Endothelial cell of umbilical vein (primary cell): ENCODE data around the gene MAPK6. TPM values are rescaled to one million over a fixed set of nuclear protein-coding genes. Genes with fewer than 3 reads are reported as not detected.

ENCODE experiments used
- BruUV-seq: library from RNA; stranded (reverse); fragments of 400-500 nt; replicated peaks from 2 replicates; lab custom pipeline; 2021; lab: Mats Ljungman, UMichigan
- CTCF ChIA-PET: fragments of 300-600, 350-600 bp; sonication (Branson Sonifier 250); formaldehyde crosslinking; loops from one replicate; lab custom pipeline; 2021; ENCODE audit warnings: antibody characterized with exemption, inconsistent platforms; lab: Charles Lee
- POLR2A ChIA-PET: fragments of 300-600, 350-600 bp; sonication (Branson Sonifier 250); formaldehyde crosslinking; loops from one replicate; lab custom pipeline; 2021; ENCODE audit warnings: antibody characterized with exemption, inconsistent platforms; lab: Charles Lee
- DNase-seq: peaks from one replicate; pipeline ENCODE4 v3.0.0-alpha.2; 2011; ENCODE audit warnings: low read depth, low spot score
- FAIRE-seq: peaks from 2 replicates; lab custom pipeline; 2011; peaks lifted over from hg19 to GRCh38; lab: Jason Lieb, UNC
- H2AFZ ChIP-seq: 2 replicates; pipeline ENCODE4 v1.6.0; 2012; ENCODE audit warnings: low read depth, low read length, control low read depth, inconsistent platforms
- H3K27ac ChIP-seq: 2 replicates; pipeline ENCODE4 v1.5.1; 2011; ENCODE audit warnings: low read depth, mild to moderate bottlenecking, control low read depth, low read length, moderate library complexity; ENCODE audit not compliant: insufficient read depth
- H3K27me3 ChIP-seq, 2 experiments: 2 replicates each; pipeline versions ENCODE4 v1.6.0 to v1.6.1; 2011; ENCODE audit warnings: low read length in 2 of 2, mixed read lengths in 1 of 2; ENCODE audit not compliant: control insufficient read depth in 2 of 2, insufficient read depth in 2 of 2
- H3K36me3 ChIP-seq, 2 experiments: 2 replicates in 1 of 2; 3 replicates in 1 of 2; pipeline ENCODE4 v1.5.1; 2011; ENCODE audit warnings: low read length in 2 of 2, mild to moderate bottlenecking in 1 of 2, moderate library complexity in 1 of 2; ENCODE audit not compliant: control insufficient read depth in 2 of 2, insufficient read depth in 2 of 2; ENCODE audit errors: extremely low read depth in 1 of 2
- H3K4me1 ChIP-seq: 3 replicates; pipeline ENCODE4 v1.5.1; 2011; ENCODE audit warnings: mild to moderate bottlenecking, low read length; ENCODE audit not compliant: control insufficient read depth, insufficient read depth; ENCODE audit errors: extremely low read depth
- H3K4me2 ChIP-seq: 2 replicates; pipeline ENCODE4 v1.6.1; 2011; ENCODE audit warnings: low read length, control low read depth, mixed read lengths; ENCODE audit not compliant: insufficient read depth
- H3K4me3 ChIP-seq, 3 experiments: fragments of 200-600 bp in 1 of 3; sonication (generic), shearing (Covaris generic) in 1 of 3; replicated peaks in 1 of 3; 2 replicates each; pipeline ENCODE4 v1.5.1; 2011 to 2016; ENCODE audit warnings: control low read depth in 3 of 3, low read length in 3 of 3, mild to moderate bottlenecking in 2 of 3, inconsistent platforms in 1 of 3, low read depth in 1 of 3, moderate library complexity in 1 of 3; ENCODE audit not compliant: insufficient read depth in 1 of 3
- H3K79me2 ChIP-seq: 2 replicates; pipeline ENCODE4 v1.6.0; 2012; ENCODE audit warnings: low read length, inconsistent platforms; ENCODE audit not compliant: control insufficient read depth, insufficient read depth
- H3K9ac ChIP-seq: replicated peaks from 2 replicates; pipeline ENCODE3; 2011; ENCODE audit warnings: low read length, control low read depth; ENCODE audit not compliant: insufficient read depth; ENCODE audit errors: extremely low read depth
- H3K9me1 ChIP-seq: replicated peaks from 3 replicates; pipeline ENCODE4 v1.6.0; 2011; ENCODE audit warnings: mild to moderate bottlenecking, low read length; ENCODE audit not compliant: control insufficient read depth, insufficient read depth; ENCODE audit errors: extremely low read depth
- H3K9me3 ChIP-seq: replicated peaks from 2 replicates; pipeline ENCODE4 v1.5.1; 2012; ENCODE audit warnings: low read length, inconsistent platforms; ENCODE audit not compliant: control insufficient read depth, insufficient read depth
- H4K20me1 ChIP-seq: replicated peaks from 2 replicates; pipeline ENCODE3; 2011; ENCODE audit warnings: mild to moderate bottlenecking, low read length; ENCODE audit not compliant: control insufficient read depth, insufficient read depth; ENCODE audit errors: extremely low read depth
- CTCF ChIP-seq, 2 donors: IDR thresholded peaks; 1 replicate in 1 of 2; 2 replicates in 1 of 2; pipeline ENCODE4 v1.5.1; 2011; ENCODE audit warnings: low read length in 2 of 2, mild to moderate bottlenecking in 2 of 2, moderate library complexity in 2 of 2, control low read depth in 1 of 2, inconsistent platforms in 1 of 2, low read depth in 1 of 2; ENCODE audit not compliant: insufficient read depth in 1 of 2; ENCODE audit errors: extremely low read depth in 1 of 2
- EZH2 ChIP-seq: IDR thresholded peaks from 2 replicates; pipeline ENCODE4 v1.6.1; 2012; ENCODE audit warnings: borderline replicate concordance, low read depth, mild to moderate bottlenecking, moderate library complexity, low read length, inconsistent platforms; ENCODE audit not compliant: severe bottlenecking
- FOS ChIP-seq: IDR thresholded peaks from 2 replicates; pipeline ENCODE4 v1.6.1; 2011; ENCODE audit warnings: mild to moderate bottlenecking, low read length, moderate library complexity, borderline replicate concordance; ENCODE audit not compliant: insufficient read depth
- GATA2 ChIP-seq: IDR thresholded peaks from 2 replicates; pipeline ENCODE4 v1.7.0; 2011; ENCODE audit warnings: low read depth, mild to moderate bottlenecking, moderate library complexity, mixed read lengths, low read length; ENCODE audit not compliant: insufficient read length, insufficient read depth
- JUN ChIP-seq: IDR thresholded peaks from 2 replicates; pipeline ENCODE4 v1.6.1; 2011; ENCODE audit warnings: borderline replicate concordance, low read depth; ENCODE audit not compliant: insufficient read length, insufficient read depth
- MAX ChIP-seq: IDR thresholded peaks from 2 replicates; pipeline ENCODE4 v1.6.1; 2011; ENCODE audit not compliant: insufficient read depth, insufficient read length
- MYC ChIP-seq: IDR thresholded peaks from one replicate; pipeline ENCODE4 v1.6.1; 2011; ENCODE audit warnings: mild to moderate bottlenecking, low read depth, low read length
- POLR2A ChIP-seq: IDR thresholded peaks from 2 replicates; pipeline ENCODE4 v1.6.1; 2012; ENCODE audit warnings: low read depth, mild to moderate bottlenecking, control low read depth, low read length
- POLR2AphosphoS5 ChIP-seq: IDR thresholded peaks from 2 replicates; pipeline ENCODE4 v1.6.1; 2012; ENCODE audit warnings: low read depth, mild to moderate bottlenecking, control low read depth, low read length, moderate library complexity; ENCODE audit not compliant: insufficient read depth
- dilution Hi-C: fragments of 300-500 bp; cut with MboI; formaldehyde crosslinking; loops from one replicate; pipeline ENCODE4 v1.15.0; 2019; ENCODE audit warnings: low sequenced_read_pairs; ENCODE audit not compliant: extremely low pct_ligation_motif_present
- intact Hi-C: fragments of 100-400 bp; cut with micrococcal nuclease; formaldehyde crosslinking; loops from one replicate; pipeline ENCODE4 v1.10.0; 2022
- polyA plus RNA-seq, 4 experiments: library from polyadenylated mRNA; depleted of rRNA in 3 of 4; stranded (reverse) in 3 of 4; unstranded in 1 of 4; fragments of >200 nt; gene quantifications; 2 replicates each; pipeline versions ENCODE4 v1.2.1 to v1.2.3, GENCODE V29; 2011 to 2012; ENCODE audit warnings: missing spikeins in 1 of 4
- total RNA-seq: library from RNA; stranded (reverse); gene quantifications from 2 replicates; pipeline ENCODE4 v1.2.3, GENCODE V29; 2021

MAPK6 gene
- total and polyA plus RNA-seq, 2 donors (not counting 3 experiments of a cell fraction or from before 2014, with no cell fraction given), result 10.9 to 37.4 TPM

- H3K9me3 ChIP-seq, result no peaks in the 10 kb centered on the region
- H3K9ac ChIP-seq, result no peak overlapping the region
- H3K27me3 ChIP-seq, result no peaks in the 10 kb centered on the region
- no peak overlapping the region for H2AFZ ChIP-seq
- DNase-seq, result no peak
- intact Hi-C loops (no loop called here), dilution Hi-C loops (no loop called here)
- H3K9me1 ChIP-seq, result no peaks in the 10 kb centered on the region
- ChIA-PET POLR2A (no interaction called here), CTCF (interaction anchor here (0.8 to 1.6 kb wide), 3 partner anchors 8 to 49 kb away, joined by 3 to 5 read pairs (median 3); no protein-coding TSS in a partner anchor)
- H3K4me2 ChIP-seq, result no peak overlapping the region
- H3K27ac ChIP-seq, result no peak overlapping the region
- peaks cover 92% of the 10 kb centered on the region for H3K79me2 ChIP-seq
- no TSS peak for BruUV-seq
- H4K20me1 ChIP-seq, result no peaks in the 10 kb centered on the region
- H3K4me1 ChIP-seq, result no peaks in the 10 kb centered on the region
- peaks cover 0 to 4% of the 10 kb centered on the region in 2 experiments for H3K36me3 ChIP-seq
- no peak for FAIRE-seq
- no peak for TF ChIP-seq MAX
- TF ChIP-seq FOS, result no peak
- no peak overlapping the region for H3K4me3 ChIP-seq
Observed at GRCh38 chr15:52030010-52030409, 11.0 kb downstream of the MAPK6 start.

GRCh38 chr15:52031556-52031955, 12.5 kb downstream of the MAPK6 start:
- H3K4me3 ChIP-seq, result no peak overlapping the region
- H3K27me3 ChIP-seq, result no peaks in the 10 kb centered on the region
- dilution Hi-C loops (no loop called here), intact Hi-C loops (no loop called here)
- FAIRE-seq (no peak), DNase-seq (no peak)
- H3K4me2 ChIP-seq, result no peak overlapping the region
- H3K9me1 ChIP-seq, result no peaks in the 10 kb centered on the region
- peaks cover 92% of the 10 kb centered on the region for H3K79me2 ChIP-seq
- ChIA-PET POLR2A (no interaction called here), CTCF (no interaction called here)
- no peak overlapping the region for H3K9ac ChIP-seq
- no TSS peak for BruUV-seq
- peaks cover 4% of the 10 kb centered on the region for H4K20me1 ChIP-seq
- TF ChIP-seq EZH2, result no peak
- TF ChIP-seq JUN, result no peak
- TF ChIP-seq FOS, result no peak
- no peak for TF ChIP-seq POLR2A
- TF ChIP-seq GATA2, result no peak
- no peak for TF ChIP-seq MAX
- TF ChIP-seq CTCF (IDR thresholded peaks at IDR 0.05; ENCODE audit: extremely low read depth in 1 of 2, insufficient read depth in 1 of 2, low read depth in 1 of 2, low read length in 2 of 2), result no peak
- TF ChIP-seq MYC, result no peak
- TF ChIP-seq POLR2AphosphoS5, result no peak
- no peaks in the 10 kb centered on the region for H3K4me1 ChIP-seq
- H3K27ac ChIP-seq, result no peak overlapping the region
- no peaks in the 10 kb centered on the region for H3K9me3 ChIP-seq
- H3K36me3 ChIP-seq, result peaks cover 0 to 4% of the 10 kb centered on the region in 2 experiments
- H2AFZ ChIP-seq, result no peak overlapping the region
